ENCODE data around the gene STX8.
"Not testable (repeated sequence)": the region's sequence is repeated elsewhere in the genome, so short reads cannot be mapped to it uniquely, and the experiment has no call there.

The STX8 gene

GRCh38 chr17:9342225-9342624 is 233.4 kb downstream of the STX8 start:
- DNase-seq (ENCODE audit: low read depth): no peak

GRCh38 chr17:9339958-9340357 is 235.7 kb downstream of the STX8 start:
- DNase-seq (ENCODE audit: low read depth): peak; percentile 8

DNA sequence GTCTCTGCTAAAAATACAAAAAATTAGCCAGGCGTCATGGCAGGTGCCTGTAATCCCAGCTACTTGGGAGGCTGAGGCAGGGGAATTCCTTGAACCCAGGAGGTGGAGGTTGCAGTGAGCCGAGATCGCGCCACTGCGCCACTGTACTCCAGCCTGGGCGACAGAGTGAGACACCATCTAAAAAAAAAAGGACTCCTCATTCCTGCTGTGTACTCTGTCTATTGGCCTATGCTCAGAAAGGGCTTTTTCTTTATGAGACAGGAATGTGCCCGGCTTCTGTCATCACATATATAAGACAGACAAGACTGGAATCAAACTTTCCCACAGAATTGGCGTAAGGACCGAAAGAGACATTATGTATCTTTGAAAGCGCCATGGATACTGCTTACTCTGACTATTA is 236.1 kb downstream of the STX8 start:
- not testable (repeated sequence) for DNase-seq (ENCODE audit: low read depth)

DNA sequence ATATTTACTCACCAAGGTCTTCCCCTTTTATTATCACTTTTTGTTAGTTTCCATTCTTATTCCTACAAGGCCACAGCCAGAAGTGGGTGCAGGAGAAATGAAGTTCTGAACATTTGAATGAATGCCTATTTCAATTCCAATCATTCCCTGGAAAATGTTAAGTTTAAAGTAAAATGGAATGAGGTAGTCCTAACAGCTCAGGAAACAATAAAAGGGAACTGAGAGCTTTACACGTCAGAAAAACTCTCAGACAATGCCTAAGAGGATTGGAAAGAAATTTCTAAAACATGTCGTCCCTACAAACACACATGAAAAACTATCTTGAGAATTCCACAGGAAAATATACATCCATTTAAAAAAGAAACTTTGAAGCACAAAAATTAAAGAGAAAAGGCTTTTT is 238.8 kb downstream of the STX8 start:
- DNase-seq (ENCODE audit: low read depth): no peak

DNA sequence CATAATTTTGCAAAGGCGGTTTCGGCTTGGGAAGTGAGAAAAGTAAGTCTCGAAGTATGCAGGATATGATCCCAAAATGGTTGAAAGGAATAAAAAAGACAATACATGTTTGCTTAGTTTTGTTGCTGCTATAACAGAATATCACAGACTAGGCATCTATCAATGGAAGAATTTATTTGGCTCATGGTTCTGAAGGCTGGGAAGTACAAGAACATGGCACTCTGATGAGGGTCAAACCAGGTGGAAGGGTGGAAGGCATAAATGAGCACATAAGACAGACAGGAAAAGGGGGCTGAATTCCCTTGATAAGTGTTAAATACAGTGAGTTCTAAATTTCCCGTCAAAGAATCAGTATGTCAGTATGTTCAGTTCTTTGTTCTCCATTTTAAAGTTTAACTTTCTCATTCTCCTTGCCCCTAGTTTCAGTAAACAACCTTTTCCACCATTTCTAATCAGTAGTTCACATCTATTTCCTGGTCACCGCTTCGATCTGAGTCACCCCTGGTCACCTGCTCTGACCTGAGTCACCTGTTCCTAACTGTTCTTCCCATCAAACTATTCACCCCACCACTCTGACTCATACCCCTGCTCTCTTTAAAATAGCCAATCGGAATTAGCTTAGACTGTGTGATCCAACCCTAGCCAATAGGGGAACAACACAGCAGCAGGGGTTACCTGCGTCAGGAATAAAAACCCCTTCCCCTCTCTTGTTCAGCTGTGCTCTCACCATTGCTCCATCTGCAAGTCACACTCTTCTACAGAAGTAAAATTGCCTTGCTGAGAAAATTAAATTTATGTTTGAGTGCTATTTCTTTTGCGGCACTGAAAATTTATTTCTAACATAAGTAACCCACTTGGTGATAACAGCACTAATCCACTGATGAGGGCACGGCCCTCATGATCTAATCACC is 240.8 kb downstream of the STX8 start:
- no peak for DNase-seq (ENCODE audit: low read depth)

DNA sequence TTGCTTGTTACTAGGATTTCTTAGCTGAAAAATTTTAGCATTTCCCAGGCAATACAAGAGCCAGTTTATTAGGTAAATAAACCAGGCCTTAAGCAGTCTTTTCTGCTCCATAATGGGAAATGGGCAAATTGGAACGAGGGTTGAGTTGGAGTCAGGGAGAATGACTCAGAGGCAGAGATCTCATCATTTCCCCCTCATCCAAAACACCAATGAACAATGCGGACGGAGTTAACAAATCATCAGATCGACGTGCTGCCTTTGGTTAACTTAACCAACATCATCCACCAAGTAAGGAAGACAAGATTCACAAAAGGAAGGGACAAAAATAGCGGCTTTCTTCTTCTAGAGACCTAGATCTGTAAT is 243.5 kb downstream of the STX8 start:
- DNase-seq (ENCODE audit: low read depth): no peak

- DNase-seq (ENCODE audit: low read depth): no peak
Observed at GRCh38 chr17:9331279-9332131, 244.1 kb downstream of the STX8 start.

- DNase-seq (ENCODE audit: low read depth): no peak
Observed at GRCh38 chr17:9330611-9331271, 244.9 kb downstream of the STX8 start.

DNA sequence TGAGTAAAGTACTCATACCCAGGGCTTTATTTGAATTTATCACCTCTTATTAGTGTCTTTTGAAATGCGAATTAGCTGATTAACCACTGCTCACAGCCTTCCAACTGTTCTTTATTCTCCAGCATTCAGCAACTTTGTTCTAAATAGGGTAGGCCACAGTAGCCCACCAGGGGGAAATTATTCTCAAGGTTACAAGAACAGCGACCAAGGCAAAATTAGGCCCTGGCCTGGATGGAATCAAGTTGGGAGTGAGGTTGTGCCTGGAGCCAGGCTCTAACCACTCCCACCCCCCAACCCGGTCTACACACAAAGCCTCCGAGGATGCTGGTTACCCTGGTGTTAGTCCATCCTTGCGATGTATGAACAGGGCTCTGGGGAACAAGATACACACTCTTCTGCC is 245.5 kb downstream of the STX8 start:
- no peak for DNase-seq (ENCODE audit: low read depth)

- DNase-seq (ENCODE audit: low read depth): no peak
Observed at GRCh38 chr17:9329251-9329921, 246.2 kb downstream of the STX8 start.

- peak; percentile 76 for DNase-seq (ENCODE audit: low read depth)
Observed at GRCh38 chr17:9324864-9325263, 250.8 kb downstream of the STX8 start.

DNA sequence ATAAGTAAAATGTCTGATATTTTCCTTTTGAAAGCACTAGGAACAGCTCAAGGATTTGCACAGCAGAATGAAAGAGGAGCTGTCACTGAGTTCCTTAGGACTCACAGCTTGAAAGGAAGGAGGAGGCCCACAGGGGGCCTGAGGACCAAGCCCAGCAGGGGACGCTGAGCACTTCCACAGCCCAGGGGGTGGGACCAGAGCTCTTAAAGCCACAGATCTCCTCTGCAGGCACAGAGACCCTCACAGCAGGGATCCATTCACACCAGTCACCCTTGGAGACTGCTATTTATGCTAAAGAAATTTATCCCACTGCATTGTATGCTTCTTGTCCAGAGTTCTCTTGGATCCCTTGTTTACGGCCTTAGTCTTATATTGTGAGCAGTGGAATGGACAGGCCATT is 253.3 kb downstream of the STX8 start:
- DNase-seq (ENCODE audit: low read depth): no peak

DNA sequence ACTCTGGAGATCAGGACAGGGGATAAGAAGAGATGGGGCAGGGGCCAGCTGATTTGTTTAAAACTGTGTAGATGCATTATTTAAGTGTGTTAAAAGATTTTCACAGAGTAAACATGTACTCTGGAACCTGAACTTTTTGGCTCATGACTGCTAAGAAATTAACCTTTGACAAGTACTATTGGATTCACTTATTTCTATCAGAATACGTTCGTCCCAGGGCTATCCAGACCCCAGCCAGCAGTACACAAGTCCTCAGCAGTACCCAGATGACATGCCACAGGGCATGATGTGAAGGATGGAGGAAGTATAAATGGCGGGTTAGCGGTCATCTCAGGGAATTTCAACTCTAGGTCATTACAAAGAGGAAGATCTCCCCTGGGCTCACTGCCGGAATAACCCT is 253.7 kb downstream of the STX8 start:
- DNase-seq (ENCODE audit: low read depth): no peak

- no peak for DNase-seq (ENCODE audit: low read depth)
Observed at GRCh38 chr17:9315360-9315759, 260.3 kb downstream of the STX8 start.

GRCh38 chr17:9313346-9313745 is 262.3 kb downstream of the STX8 start:
- DNase-seq (ENCODE audit: low read depth): no peak

DNA sequence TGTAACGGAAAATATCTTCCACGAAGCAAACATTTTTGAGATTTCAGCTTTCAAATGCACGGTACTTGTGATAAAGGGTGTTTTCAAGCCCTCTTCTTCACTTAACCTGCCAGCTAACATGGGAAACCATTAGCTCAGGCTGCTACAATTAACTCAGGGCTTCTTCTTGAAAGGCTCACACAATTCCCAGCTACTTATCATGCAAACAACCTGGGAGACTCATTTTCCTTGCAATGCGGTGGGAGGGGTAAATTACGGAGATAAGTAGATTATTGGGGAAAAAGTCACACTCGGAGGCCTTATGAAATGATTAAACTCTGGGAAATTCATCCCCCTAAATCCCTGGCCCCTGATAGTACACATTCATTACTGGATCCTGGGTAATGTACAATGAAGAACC is 266.4 kb downstream of the STX8 start:
- peak; percentile 87 for DNase-seq (ENCODE audit: low read depth)

DNA sequence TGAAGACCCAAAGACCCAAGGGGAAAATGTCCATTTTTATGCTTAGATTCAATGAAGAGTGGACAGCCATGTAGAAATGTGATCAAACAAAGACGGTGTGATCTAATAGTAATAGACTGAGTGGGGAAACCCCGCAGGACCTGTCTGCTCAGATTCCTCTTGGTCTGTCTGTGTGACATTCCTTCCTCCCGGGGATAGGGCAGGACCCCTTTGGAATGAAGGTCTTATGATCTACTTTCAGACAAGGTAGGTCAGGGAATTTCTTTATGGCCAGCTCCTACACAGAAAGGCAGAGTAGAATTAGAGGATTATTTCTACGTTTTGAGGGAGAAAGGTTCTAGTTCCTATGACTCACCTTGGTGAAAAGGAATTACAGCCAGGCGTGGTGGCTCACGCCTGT is 267.6 kb downstream of the STX8 start:
- DNase-seq (ENCODE audit: low read depth): no peak

- DNase-seq (ENCODE audit: low read depth): peak; percentile 9
Observed at GRCh38 chr17:9307313-9307998, 268.2 kb downstream of the STX8 start.

DNA sequence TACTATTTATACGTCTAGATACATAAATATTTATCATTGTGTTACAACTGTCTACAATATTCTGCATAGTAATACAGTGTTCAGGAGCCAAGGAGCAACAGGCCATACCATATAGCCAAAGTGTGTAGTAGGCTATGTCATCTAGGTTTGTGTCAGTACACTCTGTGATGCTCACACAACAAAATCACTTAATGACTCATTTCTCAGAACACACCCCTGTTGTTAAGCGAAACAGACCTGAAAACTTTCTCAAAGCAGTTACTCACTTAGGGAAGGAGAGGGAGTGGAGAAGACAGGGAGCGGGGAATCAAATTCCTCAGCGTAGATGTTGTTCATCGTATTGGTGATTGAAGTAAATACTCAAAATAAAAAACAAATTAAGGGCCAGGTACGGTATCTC is 269.5 kb downstream of the STX8 start:
- peak; percentile 45 for DNase-seq (ENCODE audit: low read depth)

DNA sequence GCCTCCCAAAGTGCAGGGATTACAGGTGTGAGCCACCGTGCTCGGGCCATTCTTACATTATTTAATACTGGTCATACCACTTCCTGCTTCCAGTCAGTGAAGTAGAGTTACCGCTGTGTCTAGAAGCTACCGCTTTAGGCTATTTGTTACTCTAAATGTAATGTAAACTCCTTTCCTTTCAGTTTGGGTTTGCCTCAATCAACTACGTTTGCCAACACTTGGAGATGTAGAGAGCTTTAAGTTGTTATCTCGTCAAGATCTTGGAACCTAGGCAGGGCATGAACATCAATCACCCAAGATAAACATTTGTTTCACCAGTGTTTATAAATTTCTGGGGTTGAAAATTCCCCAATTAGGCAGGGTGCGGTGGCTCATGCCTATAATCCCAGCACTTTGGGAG is 275.9 kb downstream of the STX8 start:
- DNase-seq (ENCODE audit: low read depth): peak; percentile 9

GRCh38 chr17:9298776-9299295 is 276.8 kb downstream of the STX8 start:
- DNase-seq (ENCODE audit: low read depth): no peak

Measured in amniotic epithelial cell (primary cell).